HCT116 (cell line): ENCODE measurements around the gene GPR146. TPM values are rescaled to one million over a fixed set of nuclear protein-coding genes. Genes with fewer than 3 reads are reported as not detected.

Source experiments
- ATAC-seq: fragments of 200-7000 bp; cut with Tn5 transposase; 2 replicates; pipeline ENCODE4 v1.9.1; 2020; ENCODE audit warnings: mild to moderate bottlenecking, moderate library complexity
- BruUV-seq: library from RNA; stranded (reverse); fragments of 400-500 nt; replicated peaks from 2 replicates; lab custom pipeline; 2021; lab: Mats Ljungman, UMichigan
- CTCF ChIA-PET: fragments of 300-600 bp; sonication (Branson Sonifier 250); formaldehyde crosslinking; loops from one replicate; lab custom pipeline; 2021; ENCODE audit warnings: antibody characterized with exemption; lab: Charles Lee
- POLR2A ChIA-PET: fragments of 300-600, 350-600 bp; sonication (Branson Sonifier 250); formaldehyde crosslinking; loops from one replicate; lab custom pipeline; 2021; ENCODE audit warnings: antibody characterized with exemption; lab: Charles Lee
- RAD21 ChIA-PET, 2 experiments: fragments of 300-600 bp; sonication (Branson Sonifier 250); formaldehyde crosslinking; loops; one replicate each; lab custom pipeline; 2023; ENCODE audit warnings: low total read pairs in 2 of 2; ENCODE audit not compliant: uncharacterized antibody in 2 of 2, unreplicated experiment in 2 of 2, low non-redundant PET in 1 of 2; lab: Charles Lee
- DNase-seq: peaks from one replicate; pipeline ENCODE4 v3.0.0-alpha.2; 2010; ENCODE audit warnings: low read depth, low spot score
- H2AFZ ChIP-seq: fragments of 200-600 bp; shearing (Covaris generic), sonication (generic); 2 replicates; pipeline ENCODE4 v1.6.1; 2017; ENCODE audit warnings: low read depth, mixed run types, mixed read lengths, antibody characterized with exemption, low read length; ENCODE audit not compliant: poor library complexity, severe bottlenecking
- H3K27ac ChIP-seq: 2 replicates; pipeline ENCODE4 v1.5.1; 2012; ENCODE audit warnings: low read depth, low read length
- H3K27me3 ChIP-seq: fragments of 200-600 bp; sonication (generic); 2 replicates; pipeline ENCODE4 v1.6.1; 2016; ENCODE audit warnings: mixed run types, low read length, mixed read lengths; ENCODE audit not compliant: insufficient read depth
- H3K36me3 ChIP-seq, 2 experiments: fragments of 200-500 bp in 1 of 2; fragments of 200-600 bp in 1 of 2; sonication (Bioruptor generic) in 1 of 2; sonication (generic) in 1 of 2; 2 replicates each; pipeline versions ENCODE4 v1.5.1 to v1.6.1; 2014 to 2016; ENCODE audit warnings: low read length in 2 of 2, inconsistent platforms in 1 of 2, mixed read lengths in 1 of 2, mixed run types in 1 of 2; ENCODE audit not compliant: insufficient read depth in 2 of 2, control insufficient read depth in 1 of 2
- H3K4me1 ChIP-seq, 2 experiments: fragments of 200-600 bp in 1 of 2; sonication (generic) in 1 of 2; 2 replicates each; pipeline versions ENCODE4 v1.5.1 to v1.6.1; 2012 to 2017; ENCODE audit warnings: low read length in 2 of 2, inconsistent platforms in 1 of 2, mild to moderate bottlenecking in 1 of 2, mixed read lengths in 1 of 2, mixed run types in 1 of 2, moderate library complexity in 1 of 2; ENCODE audit not compliant: insufficient read depth in 2 of 2, control insufficient read depth in 1 of 2
- H3K4me2 ChIP-seq: fragments of 200-600 bp; sonication (generic); 2 replicates; pipeline ENCODE4 v1.6.1; 2017; ENCODE audit warnings: mixed run types, low read length, mixed read lengths
- H3K4me3 ChIP-seq, 2 experiments: fragments of 200-600 bp in 1 of 2; sonication (generic) in 1 of 2; replicated peaks in 1 of 2; 2 replicates each; pipeline ENCODE4 v1.5.1; 2011 to 2016; ENCODE audit warnings: low read length in 2 of 2, control low read depth in 1 of 2, low read depth in 1 of 2, mild to moderate bottlenecking in 1 of 2, mixed read lengths in 1 of 2, mixed run types in 1 of 2
- H3K79me2 ChIP-seq: fragments of 200-600 bp; sonication (generic); 2 replicates; pipeline ENCODE4 v1.6.1; 2017; ENCODE audit warnings: mild to moderate bottlenecking, mixed run types, low read length, moderate library complexity, mixed read lengths; ENCODE audit not compliant: insufficient read depth
- H3K9ac ChIP-seq: fragments of 200-600 bp; sonication (generic); 2 replicates; pipeline ENCODE4 v1.6.1; 2016; ENCODE audit warnings: low read length, mixed read lengths
- H3K9me2 ChIP-seq: fragments of 200-600 bp; sonication (generic), shearing (Covaris generic); 2 replicates; pipeline ENCODE4 v1.6.1; 2017; ENCODE audit warnings: mixed run types, mild to moderate bottlenecking, moderate library complexity; ENCODE audit not compliant: insufficient read depth
- H3K9me3 ChIP-seq, 2 experiments: fragments of 200-500 bp in 1 of 2; fragments of 200-600 bp in 1 of 2; sonication (Bioruptor generic) in 1 of 2; sonication (generic) in 1 of 2; 2 replicates each; pipeline ENCODE4 v1.6.1; 2014 to 2017; ENCODE audit warnings: low read length in 2 of 2, mixed read lengths in 2 of 2, inconsistent platforms in 1 of 2, low read depth in 1 of 2, mild to moderate bottlenecking in 1 of 2, mixed run types in 1 of 2, moderate library complexity in 1 of 2; ENCODE audit not compliant: control insufficient read depth in 1 of 2, insufficient read depth in 1 of 2
- H4K20me1 ChIP-seq: fragments of 200-600 bp; sonication (generic), shearing (Covaris generic); 2 replicates; pipeline ENCODE4 v1.6.1; 2017; ENCODE audit warnings: mixed run types, mild to moderate bottlenecking, moderate library complexity; ENCODE audit not compliant: insufficient read depth
- CTCF ChIP-seq, 3 experiments: fragments of 200-600 bp in 1 of 3; sonication (generic) in 1 of 3; IDR thresholded peaks in 2 of 3; conservative IDR thresholded peaks in 1 of 3; 2 replicates each; pipeline ENCODE4 v1.5.1; 2012 to 2017; ENCODE audit warnings: low read depth in 2 of 3, low read length in 2 of 3, antibody characterized with exemption in 1 of 3, borderline replicate concordance in 1 of 3, control low read depth in 1 of 3, mild to moderate bottlenecking in 1 of 3, mixed read lengths in 1 of 3, mixed run types in 1 of 3, moderate library complexity in 1 of 3; ENCODE audit not compliant: insufficient read depth in 1 of 3
- JUND ChIP-seq: IDR thresholded peaks from 2 replicates; pipeline ENCODE4 v1.6.1; 2012
- SRF ChIP-seq: IDR thresholded peaks from 2 replicates; pipeline ENCODE4 v1.6.1; 2012; ENCODE audit warnings: low read depth
- intact Hi-C: fragments of 100-400 bp; cut with micrococcal nuclease; formaldehyde crosslinking; loops from 2 replicates; pipeline ENCODE4 v1.10.0; 2022
- total RNA-seq: library from RNA; stranded (reverse); gene quantifications from one replicate; pipeline ENCODE4 v1.2.1, GENCODE V29; 2021; ENCODE audit not compliant: unreplicated experiment

GPR146 gene
- total RNA-seq, 1 experiment from 2014 or later = 2.4 TPM

- Histone ChIP-seq H3K27ac (no peak overlapping the region), H3K9me2 (no peaks in the 10 kb centered on the region), H3K4me3 (no peak overlapping the region), H3K9ac (no peak overlapping the region), H3K27me3 (no peaks in the 10 kb centered on the region), H3K9me3 (no peaks in the 10 kb centered on the region), H4K20me1 (no peaks in the 10 kb centered on the region), H3K79me2 (peaks cover 19% of the 10 kb centered on the region), H3K4me1 (no peaks in the 10 kb centered on the region), H3K4me2 (no peak overlapping the region), H2AFZ (no peak overlapping the region), H3K36me3 (peaks cover 0 to 9% of the 10 kb centered on the region in 2 experiments; a peak in 1 of 4 replicates)
- DNase-seq = no peak
- POLR2A ChIA-PET = no interaction called here
- peak; percentile 11; the same call in 1 of the 2 replicates for ATAC-seq
- TF ChIP-seq CTCF (IDR thresholded peaks at IDR 0.05 in 2 of 3, conservative IDR thresholded peaks at IDR 0.05 in 1 of 3; ENCODE audit: borderline replicate concordance in 1 of 3, insufficient read depth in 1 of 3, low read depth in 2 of 3, low read length in 2 of 3) (peak in 1 of 3 experiments; percentile 26; a peak in 1 of 6 replicates), JUND (no peak)
- intact Hi-C loops = loop anchor here (2.0 kb wide), 1 partner anchor 45 kb away; no protein-coding TSS in a partner anchor
- CTCF ChIA-PET = interaction anchor here (1.5 kb wide), 1 partner anchor 46 kb away, joined by 7 read pairs; no protein-coding TSS in a partner anchor
- RAD21 ChIA-PET = no interaction called here
- no TSS peak for BruUV-seq
These were observed 24.3 kb upstream of the GPR146 start for GRCh38 chr7:1019789-1020610.

GRCh38 chr7:1020849-1021251, 23.5 kb upstream of the GPR146 start:
- no peaks in the 10 kb centered on the region for H4K20me1 ChIP-seq
- RAD21 ChIA-PET = no interaction called here
- H3K27me3 ChIP-seq = no peaks in the 10 kb centered on the region
- no peaks in the 10 kb centered on the region for H3K4me1 ChIP-seq
- H3K4me2 ChIP-seq = no peak overlapping the region
- H3K36me3 ChIP-seq = peaks cover 0 to 9% of the 10 kb centered on the region in 2 experiments; a peak in 2 of 4 replicates
- peak; percentile 56 for ATAC-seq
- no peak overlapping the region for H3K4me3 ChIP-seq
- CTCF ChIA-PET = interaction anchor here (1.5 kb wide), 1 partner anchor 45 kb away, joined by 7 read pairs; no protein-coding TSS in a partner anchor
- H3K9me2 ChIP-seq = no peaks in the 10 kb centered on the region
- no peak overlapping the region for H2AFZ ChIP-seq
- H3K27ac ChIP-seq = no peak overlapping the region
- no TSS peak for BruUV-seq
- DNase-seq = no peak
- POLR2A ChIA-PET = no interaction called here
- H3K9ac ChIP-seq = no peak overlapping the region
- H3K9me3 ChIP-seq = no peaks in the 10 kb centered on the region
- intact Hi-C loops = loop anchor here (2.0 kb wide), 1 partner anchor 44 kb away; no protein-coding TSS in a partner anchor
- TF ChIP-seq SRF (no peak), CTCF (IDR thresholded peaks at IDR 0.05 in 2 of 3, conservative IDR thresholded peaks at IDR 0.05 in 1 of 3; ENCODE audit: borderline replicate concordance in 1 of 3, insufficient read depth in 1 of 3, low read depth in 2 of 3, low read length in 2 of 3) (peak in 2 of 3 experiments; percentile 26 to 33; a peak in 2 of 6 replicates)
- peaks cover 26% of the 10 kb centered on the region for H3K79me2 ChIP-seq
